ENCODE measurements around the gene NYAP1. TPM values are rescaled to one million over a fixed set of nuclear protein-coding genes. Genes with fewer than 3 reads are reported as not detected.
A peak's percentile ranks its signal among the peaks of the same experiment; 100 is the strongest.

Gene NYAP1
- total RNA-seq, 4 donors from 2014 or later = 0.51 to 1.1 (median 0.67) TPM

GRCh38 chr7:100483090-100483721 lies 521 bp upstream of the NYAP1 start:
- Histone ChIP-seq H3K4me3 (peak overlapping the region; percentile 74), H3K27me3 (no peaks in the 10 kb centered on the region), H3K9me3 (no peaks in the 10 kb centered on the region), H3K36me3 (no peaks in the 10 kb centered on the region), H3K27ac (peak overlapping the region; percentile 71), H3K4me1 (peaks cover 31% of the 10 kb centered on the region)
- WGBS = under 1% methylated on average over 30 of the region's 79 CpGs
- no peak for DNase-seq (ENCODE audit: low spot score in 2 of 2)
- no peak for TF ChIP-seq POLR2A (IDR thresholded peaks at IDR 0.05)
- TF ChIP-seq, protein P1, sequence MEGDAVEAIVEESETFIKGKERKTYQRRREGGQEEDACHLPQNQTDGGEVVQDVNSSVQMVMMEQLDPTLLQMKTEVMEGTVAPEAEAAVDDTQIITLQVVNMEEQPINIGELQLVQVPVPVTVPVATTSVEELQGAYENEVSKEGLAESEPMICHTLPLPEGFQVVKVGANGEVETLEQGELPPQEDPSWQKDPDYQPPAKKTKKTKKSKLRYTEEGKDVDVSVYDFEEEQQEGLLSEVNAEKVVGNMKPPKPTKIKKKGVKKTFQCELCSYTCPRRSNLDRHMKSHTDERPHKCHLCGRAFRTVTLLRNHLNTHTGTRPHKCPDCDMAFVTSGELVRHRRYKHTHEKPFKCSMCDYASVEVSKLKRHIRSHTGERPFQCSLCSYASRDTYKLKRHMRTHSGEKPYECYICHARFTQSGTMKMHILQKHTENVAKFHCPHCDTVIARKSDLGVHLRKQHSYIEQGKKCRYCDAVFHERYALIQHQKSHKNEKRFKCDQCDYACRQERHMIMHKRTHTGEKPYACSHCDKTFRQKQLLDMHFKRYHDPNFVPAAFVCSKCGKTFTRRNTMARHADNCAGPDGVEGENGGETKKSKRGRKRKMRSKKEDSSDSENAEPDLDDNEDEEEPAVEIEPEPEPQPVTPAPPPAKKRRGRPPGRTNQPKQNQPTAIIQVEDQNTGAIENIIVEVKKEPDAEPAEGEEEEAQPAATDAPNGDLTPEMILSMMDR (IDR thresholded peaks at IDR 0.05) = peak; percentile 96

GRCh38 chr7:100484673-100485045 lies 932 bp downstream of the NYAP1 start:
- H3K4me1 ChIP-seq = peaks cover 25% of the 10 kb centered on the region
- no peaks in the 10 kb centered on the region for H3K27me3 ChIP-seq
- TF ChIP-seq EP300 (IDR thresholded peaks at IDR 0.05) (no peak), POLR2A (IDR thresholded peaks at IDR 0.05) (no peak), POLR2AphosphoS5 (IDR thresholded peaks at IDR 0.05) (no peak)
- TF ChIP-seq, protein P1 (IDR thresholded peaks at IDR 0.05) = no peak
- WGBS = 76% methylated on average over 6 of the region's 6 CpGs
- no peak for DNase-seq (ENCODE audit: low spot score in 2 of 2)
- H3K27ac ChIP-seq = no peak overlapping the region
- no peaks in the 10 kb centered on the region for H3K9me3 ChIP-seq
- no peaks in the 10 kb centered on the region for H3K36me3 ChIP-seq
- H3K4me3 ChIP-seq = no peak overlapping the region

DNA sequence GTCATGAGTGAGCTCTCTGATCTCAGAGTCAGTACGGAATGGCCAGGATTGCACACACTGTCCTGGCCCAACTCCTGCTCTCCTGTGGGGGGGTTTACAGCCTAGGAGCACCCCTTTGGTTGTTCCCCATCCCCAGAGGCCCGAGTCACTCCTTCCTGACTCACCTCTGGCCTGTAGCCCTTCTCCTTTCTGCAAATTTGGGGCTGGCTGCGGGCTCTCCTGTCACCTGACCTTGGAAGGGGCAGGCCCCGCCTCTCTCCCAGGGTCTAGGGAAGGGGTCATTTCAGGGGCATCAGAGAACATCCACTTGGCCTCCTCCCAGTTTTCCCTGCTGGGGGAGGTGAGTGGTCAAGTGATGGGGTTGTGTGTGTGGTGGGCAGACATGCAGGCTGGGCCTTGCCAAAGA lies 1.7 kb downstream of the NYAP1 start:
- WGBS = 67% methylated on average over 2 of the region's 4 CpGs
- no peak for TF ChIP-seq EP300 (IDR thresholded peaks at IDR 0.05)
- TF ChIP-seq, protein P1 (IDR thresholded peaks at IDR 0.05) = no peak
- TF ChIP-seq POLR2AphosphoS5 (IDR thresholded peaks at IDR 0.05) = no peak
- no peak for TF ChIP-seq POLR2A (IDR thresholded peaks at IDR 0.05)
- no peak for DNase-seq (ENCODE audit: low spot score in 2 of 2)
- Histone ChIP-seq H3K4me1 (peaks cover 22% of the 10 kb centered on the region), H3K36me3 (no peaks in the 10 kb centered on the region), H3K27me3 (no peaks in the 10 kb centered on the region), H3K27ac (no peak overlapping the region), H3K4me3 (no peak overlapping the region), H3K9me3 (no peaks in the 10 kb centered on the region)

DNA sequence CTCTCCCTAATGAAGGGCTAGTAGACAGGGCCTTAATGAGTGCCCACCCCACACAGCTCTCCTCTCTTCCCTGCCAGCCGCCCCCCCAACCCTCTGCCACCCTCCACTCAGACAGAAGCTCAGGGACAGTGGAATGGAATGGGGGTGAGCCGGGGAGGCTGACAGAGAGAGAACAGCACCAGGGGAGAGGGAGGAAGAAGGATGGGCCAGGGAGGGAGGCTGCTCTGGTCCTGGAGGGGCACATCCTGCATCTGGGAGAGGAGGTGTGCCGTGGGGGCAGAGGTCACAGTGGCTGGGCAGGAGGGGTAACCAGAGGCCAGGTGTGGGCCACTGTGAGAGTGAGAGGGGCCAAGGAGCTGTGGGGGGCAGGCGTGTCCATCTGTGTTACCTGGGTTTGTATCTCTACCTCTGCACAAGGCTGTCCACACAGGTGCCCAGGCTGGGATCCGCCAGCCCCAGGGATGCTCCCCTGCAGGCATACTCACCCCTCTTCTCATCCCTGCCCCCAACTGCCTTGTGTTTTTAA lies 2.4 kb downstream of the NYAP1 start:
- Histone ChIP-seq H3K9me3 (no peaks in the 10 kb centered on the region), H3K27ac (no peak overlapping the region), H3K27me3 (no peaks in the 10 kb centered on the region), H3K36me3 (no peaks in the 10 kb centered on the region), H3K4me3 (no peak overlapping the region), H3K4me1 (peaks cover 22% of the 10 kb centered on the region)
- WGBS = 87% methylated on average over 5 of the region's 5 CpGs
- no peak for DNase-seq (ENCODE audit: low spot score in 2 of 2)
- TF ChIP-seq POLR2A (IDR thresholded peaks at IDR 0.05) (no peak), POLR2AphosphoS5 (IDR thresholded peaks at IDR 0.05) (no peak), EP300 (IDR thresholded peaks at IDR 0.05) (no peak)
- TF ChIP-seq, protein P1 (IDR thresholded peaks at IDR 0.05) = no peak

GRCh38 chr7:100486753-100487446 lies 3.2 kb downstream of the NYAP1 start:
- no peaks in the 10 kb centered on the region for H3K36me3 ChIP-seq
- peaks cover 22% of the 10 kb centered on the region for H3K4me1 ChIP-seq
- H3K27me3 ChIP-seq = no peaks in the 10 kb centered on the region
- H3K27ac ChIP-seq = no peak overlapping the region
- WGBS = 87% methylated on average over 27 of the region's 30 CpGs
- H3K4me3 ChIP-seq = no peak overlapping the region
- no peak for DNase-seq (ENCODE audit: low spot score in 2 of 2)
- no peak for TF ChIP-seq POLR2A (IDR thresholded peaks at IDR 0.05)
- H3K9me3 ChIP-seq = no peaks in the 10 kb centered on the region
